Liver (tissue), 9 donors: ENCODE measurements around the gene IRF9. TPM values are rescaled to one million over a fixed set of nuclear protein-coding genes. Genes with fewer than 3 reads are reported as not detected.

Experiments
- DNase-seq: peaks from one replicate; pipeline ENCODE4 v3.0.0-alpha.2; 2017; ENCODE audit warnings: low spot score
- H3K27ac ChIP-seq, 2 donors: one replicate each; pipeline ENCODE4 v1.7.0; 2013; ENCODE audit warnings: inconsistent platforms in 2 of 2, low read length in 2 of 2, control low read depth in 1 of 2, low read depth in 1 of 2, mild to moderate bottlenecking in 1 of 2
- H3K27me3 ChIP-seq, 4 donors: one replicate each; pipeline versions ENCODE4 v1.6.1 to v1.7.0; 2013; ENCODE audit warnings: low read length in 3 of 4, inconsistent platforms in 1 of 4, mild to moderate bottlenecking in 1 of 4, moderate library complexity in 1 of 4; ENCODE audit not compliant: control insufficient read depth in 4 of 4, insufficient read depth in 4 of 4
- H3K36me3 ChIP-seq, 4 donors: one replicate each; pipeline versions ENCODE4 v1.6.1 to v1.7.0; 2013; ENCODE audit warnings: low read length in 3 of 4, mild to moderate bottlenecking in 3 of 4, low read depth in 1 of 4, moderate library complexity in 1 of 4; ENCODE audit not compliant: control insufficient read depth in 4 of 4, insufficient read depth in 3 of 4
- H3K4me1 ChIP-seq, 4 donors: one replicate each; pipeline versions ENCODE4 v1.6.1 to v1.7.0; 2013; ENCODE audit warnings: low read length in 3 of 4, mild to moderate bottlenecking in 3 of 4, moderate library complexity in 1 of 4; ENCODE audit not compliant: control insufficient read depth in 4 of 4, insufficient read depth in 4 of 4
- H3K4me3 ChIP-seq, 3 donors: one replicate each; pipeline versions ENCODE4 v1.6.1 to v1.7.0; 2013; ENCODE audit warnings: low read length in 3 of 3, control low read depth in 1 of 3, low read depth in 1 of 3, mild to moderate bottlenecking in 1 of 3
- H3K9ac ChIP-seq, 2 donors: one replicate each; pipeline ENCODE4 v1.7.0; 2013; ENCODE audit warnings: low read length in 2 of 2, mild to moderate bottlenecking in 2 of 2, moderate library complexity in 2 of 2, control low read depth in 1 of 2, low read depth in 1 of 2
- H3K9me3 ChIP-seq, 4 donors: one replicate each; pipeline versions ENCODE4 v1.6.1 to v1.7.0; 2013; ENCODE audit warnings: low read length in 3 of 4; ENCODE audit not compliant: control insufficient read depth in 4 of 4
- EGR1 ChIP-seq, 2 donors: IDR thresholded peaks; 2 replicates each; pipeline ENCODE4 v1.6.1; 2016 to 2018; ENCODE audit warnings: antibody characterized with exemption in 2 of 2, low read depth in 2 of 2
- FOXA1 ChIP-seq: IDR thresholded peaks from 2 replicates; pipeline ENCODE4 v1.6.1; 2016; ENCODE audit warnings: antibody characterized with exemption
- FOXA2 ChIP-seq: IDR thresholded peaks from 2 replicates; pipeline ENCODE4 v1.6.1; 2016; ENCODE audit warnings: antibody characterized with exemption
- GABPA ChIP-seq, 2 donors: IDR thresholded peaks in 1 of 2; conservative IDR thresholded peaks in 1 of 2; 2 replicates each; pipeline ENCODE4 v1.6.1; 2016; ENCODE audit warnings: antibody characterized with exemption in 2 of 2, mild to moderate bottlenecking in 1 of 2, moderate library complexity in 1 of 2
- HNF4A ChIP-seq, 2 donors: conservative IDR thresholded peaks; 2 replicates each; pipeline ENCODE4 v1.6.1; 2016; ENCODE audit warnings: antibody characterized with exemption in 2 of 2, mild to moderate bottlenecking in 2 of 2
- HNF4G ChIP-seq: IDR thresholded peaks from 2 replicates; pipeline ENCODE4 v1.6.1; 2016; ENCODE audit warnings: antibody characterized with exemption
- JUND ChIP-seq, 2 donors: IDR thresholded peaks; 2 replicates each; pipeline ENCODE4 v1.6.1; 2016; ENCODE audit warnings: antibody characterized with exemption in 2 of 2
- NR2F2 ChIP-seq: IDR thresholded peaks from 2 replicates; pipeline ENCODE4 v1.6.1; 2016; ENCODE audit warnings: antibody characterized with exemption
- RAD21 ChIP-seq, 2 donors: IDR thresholded peaks; 2 replicates each; pipeline ENCODE4 v1.6.1; 2016; ENCODE audit warnings: antibody characterized with exemption in 2 of 2, mild to moderate bottlenecking in 2 of 2
- RXRA ChIP-seq, 2 donors: IDR thresholded peaks; 2 replicates each; pipeline ENCODE4 v1.6.1; 2017 to 2018; ENCODE audit warnings: antibody characterized with exemption in 2 of 2, mild to moderate bottlenecking in 1 of 2
- SP1 ChIP-seq: IDR thresholded peaks from 2 replicates; pipeline ENCODE4 v1.6.1; 2018; ENCODE audit warnings: antibody characterized with exemption, mild to moderate bottlenecking
- TAF1 ChIP-seq: conservative IDR thresholded peaks from 2 replicates; pipeline ENCODE4 v1.6.1; 2016; ENCODE audit warnings: antibody characterized with exemption, mild to moderate bottlenecking
- YY1 ChIP-seq: IDR thresholded peaks from 2 replicates; pipeline ENCODE4 v1.6.1; 2016; ENCODE audit warnings: antibody characterized with exemption, mild to moderate bottlenecking
- WGBS: extraction: QIAGEN DNeasy Blood & Tissue Kit; methylation state at CpG from one replicate; pipeline ENCODE4 v1.1.7; 2013; 5-methylcytosine and 5-hydroxymethylcytosine counted together
- polyA plus RNA-seq, 2 donors: library from polyadenylated mRNA; stranded (reverse) in 1 of 2; unstranded in 1 of 2; fragments of 200-250 nt in 1 of 2; fragments of >200 nt in 1 of 2; fragmentation: Nextera tagmentation in 1 of 2; extraction: Ambion mirVana in 1 of 2; gene quantifications; one replicate each; pipeline versions ENCODE4 v1.2.1 to v1.2.3, GENCODE V29; 2013 to 2015
- total RNA-seq, 2 donors: library from RNA; depleted of rRNA; stranded (reverse); fragments of >200 nt; gene quantifications; one replicate each; pipeline ENCODE4 v1.2.3, GENCODE V29; 2014
- TF ChIP-seq, protein P1 (sequence below): IDR thresholded peaks from 2 replicates; pipeline ENCODE4 v1.6.1; 2016; ENCODE audit warnings: antibody characterized with exemption
- TF ChIP-seq, protein P2 (sequence below): IDR thresholded peaks from 2 replicates; pipeline ENCODE4 v1.6.1; 2016; ENCODE audit warnings: antibody characterized with exemption
- TF ChIP-seq, protein P3 (sequence below): fragments of 150-350 bp; IDR thresholded peaks from 2 replicates; pipeline ENCODE4 v1.5.1; 2017; ENCODE audit warnings: improper control_type of control experiment, low read depth, low read length; ENCODE audit not compliant: missing input control
- TF ChIP-seq, protein P4 (sequence below): IDR thresholded peaks from 2 replicates; pipeline ENCODE4 v1.6.1; 2016; ENCODE audit warnings: antibody characterized with exemption
- TF ChIP-seq, protein P5 (sequence below): IDR thresholded peaks from 2 replicates; pipeline ENCODE4 v1.6.1; 2016; ENCODE audit warnings: antibody characterized with exemption, mild to moderate bottlenecking
- donor health status: healthy.
- donor health status: healthy.
- donor health status: healthy.
- donor health status: healthy.
- donor health status: healthy.

IRF9 gene
- total and polyA plus RNA-seq, 4 donors: 37.9 to 60.9 (median 51.0) TPM

DNA sequence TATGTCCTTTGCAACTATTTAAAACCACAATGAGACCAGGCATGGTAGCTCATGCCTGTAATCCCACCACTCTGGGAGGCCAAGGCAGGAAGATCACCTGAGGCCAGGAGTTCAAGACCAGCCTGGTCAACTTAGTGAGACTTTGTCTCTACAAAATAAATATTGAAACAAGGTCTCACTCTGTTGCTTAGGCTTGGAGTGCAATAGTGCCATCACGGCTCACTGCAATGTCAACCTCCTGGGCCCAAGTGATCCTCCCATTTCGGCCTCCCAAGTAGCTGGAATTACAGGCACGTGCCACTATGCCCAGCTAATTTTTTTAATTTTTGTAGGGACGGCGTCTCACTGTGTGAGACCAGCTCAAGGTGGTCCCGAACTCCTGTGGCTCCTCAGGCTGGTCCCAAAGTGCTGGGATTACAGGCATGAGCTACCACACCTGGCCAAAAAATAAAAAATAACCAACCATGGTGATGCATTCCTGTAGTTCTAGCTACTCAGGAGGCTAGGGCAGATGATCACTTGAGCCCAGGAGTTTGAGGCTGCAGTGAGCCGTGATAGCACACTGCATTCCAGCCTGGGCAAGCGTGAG lies 31.6 kb upstream of the IRF9 start:
- H3K27me3 ChIP-seq: no peaks in the 10 kb centered on the region
- peaks cover 7 to 30% (median 23%) of the 10 kb centered on the region in 4 donors for H3K4me1 ChIP-seq
- no peak overlapping the region for H3K4me3 ChIP-seq
- peak overlapping the region in 1 of 2 donors; percentile 28 for H3K27ac ChIP-seq
- TF ChIP-seq RXRA (IDR thresholded peaks at IDR 0.05): no peak
- TF ChIP-seq, protein P1, sequence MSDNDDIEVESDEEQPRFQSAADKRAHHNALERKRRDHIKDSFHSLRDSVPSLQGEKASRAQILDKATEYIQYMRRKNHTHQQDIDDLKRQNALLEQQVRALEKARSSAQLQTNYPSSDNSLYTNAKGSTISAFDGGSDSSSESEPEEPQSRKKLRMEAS: no peak
- no peak for TF ChIP-seq JUND (IDR thresholded peaks at IDR 0.05)
- no peak for TF ChIP-seq HNF4A (conservative IDR thresholded peaks at IDR 0.05)
- no peak for TF ChIP-seq HNF4G
- TF ChIP-seq, protein P2, sequence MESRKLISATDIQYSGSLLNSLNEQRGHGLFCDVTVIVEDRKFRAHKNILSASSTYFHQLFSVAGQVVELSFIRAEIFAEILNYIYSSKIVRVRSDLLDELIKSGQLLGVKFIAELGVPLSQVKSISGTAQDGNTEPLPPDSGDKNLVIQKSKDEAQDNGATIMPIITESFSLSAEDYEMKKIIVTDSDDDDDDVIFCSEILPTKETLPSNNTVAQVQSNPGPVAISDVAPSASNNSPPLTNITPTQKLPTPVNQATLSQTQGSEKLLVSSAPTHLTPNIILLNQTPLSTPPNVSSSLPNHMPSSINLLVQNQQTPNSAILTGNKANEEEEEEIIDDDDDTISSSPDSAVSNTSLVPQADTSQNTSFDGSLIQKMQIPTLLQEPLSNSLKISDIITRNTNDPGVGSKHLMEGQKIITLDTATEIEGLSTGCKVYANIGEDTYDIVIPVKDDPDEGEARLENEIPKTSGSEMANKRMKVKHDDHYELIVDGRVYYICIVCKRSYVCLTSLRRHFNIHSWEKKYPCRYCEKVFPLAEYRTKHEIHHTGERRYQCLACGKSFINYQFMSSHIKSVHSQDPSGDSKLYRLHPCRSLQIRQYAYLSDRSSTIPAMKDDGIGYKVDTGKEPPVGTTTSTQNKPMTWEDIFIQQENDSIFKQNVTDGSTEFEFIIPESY: no peak
- TF ChIP-seq, protein P3, sequence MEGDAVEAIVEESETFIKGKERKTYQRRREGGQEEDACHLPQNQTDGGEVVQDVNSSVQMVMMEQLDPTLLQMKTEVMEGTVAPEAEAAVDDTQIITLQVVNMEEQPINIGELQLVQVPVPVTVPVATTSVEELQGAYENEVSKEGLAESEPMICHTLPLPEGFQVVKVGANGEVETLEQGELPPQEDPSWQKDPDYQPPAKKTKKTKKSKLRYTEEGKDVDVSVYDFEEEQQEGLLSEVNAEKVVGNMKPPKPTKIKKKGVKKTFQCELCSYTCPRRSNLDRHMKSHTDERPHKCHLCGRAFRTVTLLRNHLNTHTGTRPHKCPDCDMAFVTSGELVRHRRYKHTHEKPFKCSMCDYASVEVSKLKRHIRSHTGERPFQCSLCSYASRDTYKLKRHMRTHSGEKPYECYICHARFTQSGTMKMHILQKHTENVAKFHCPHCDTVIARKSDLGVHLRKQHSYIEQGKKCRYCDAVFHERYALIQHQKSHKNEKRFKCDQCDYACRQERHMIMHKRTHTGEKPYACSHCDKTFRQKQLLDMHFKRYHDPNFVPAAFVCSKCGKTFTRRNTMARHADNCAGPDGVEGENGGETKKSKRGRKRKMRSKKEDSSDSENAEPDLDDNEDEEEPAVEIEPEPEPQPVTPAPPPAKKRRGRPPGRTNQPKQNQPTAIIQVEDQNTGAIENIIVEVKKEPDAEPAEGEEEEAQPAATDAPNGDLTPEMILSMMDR: no peak
- no peak for TF ChIP-seq FOXA2
- no peak for TF ChIP-seq NR2F2
- TF ChIP-seq, protein P4, sequence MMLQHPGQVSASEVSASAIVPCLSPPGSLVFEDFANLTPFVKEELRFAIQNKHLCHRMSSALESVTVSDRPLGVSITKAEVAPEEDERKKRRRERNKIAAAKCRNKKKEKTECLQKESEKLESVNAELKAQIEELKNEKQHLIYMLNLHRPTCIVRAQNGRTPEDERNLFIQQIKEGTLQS: no peak
- TF ChIP-seq, protein P5, sequence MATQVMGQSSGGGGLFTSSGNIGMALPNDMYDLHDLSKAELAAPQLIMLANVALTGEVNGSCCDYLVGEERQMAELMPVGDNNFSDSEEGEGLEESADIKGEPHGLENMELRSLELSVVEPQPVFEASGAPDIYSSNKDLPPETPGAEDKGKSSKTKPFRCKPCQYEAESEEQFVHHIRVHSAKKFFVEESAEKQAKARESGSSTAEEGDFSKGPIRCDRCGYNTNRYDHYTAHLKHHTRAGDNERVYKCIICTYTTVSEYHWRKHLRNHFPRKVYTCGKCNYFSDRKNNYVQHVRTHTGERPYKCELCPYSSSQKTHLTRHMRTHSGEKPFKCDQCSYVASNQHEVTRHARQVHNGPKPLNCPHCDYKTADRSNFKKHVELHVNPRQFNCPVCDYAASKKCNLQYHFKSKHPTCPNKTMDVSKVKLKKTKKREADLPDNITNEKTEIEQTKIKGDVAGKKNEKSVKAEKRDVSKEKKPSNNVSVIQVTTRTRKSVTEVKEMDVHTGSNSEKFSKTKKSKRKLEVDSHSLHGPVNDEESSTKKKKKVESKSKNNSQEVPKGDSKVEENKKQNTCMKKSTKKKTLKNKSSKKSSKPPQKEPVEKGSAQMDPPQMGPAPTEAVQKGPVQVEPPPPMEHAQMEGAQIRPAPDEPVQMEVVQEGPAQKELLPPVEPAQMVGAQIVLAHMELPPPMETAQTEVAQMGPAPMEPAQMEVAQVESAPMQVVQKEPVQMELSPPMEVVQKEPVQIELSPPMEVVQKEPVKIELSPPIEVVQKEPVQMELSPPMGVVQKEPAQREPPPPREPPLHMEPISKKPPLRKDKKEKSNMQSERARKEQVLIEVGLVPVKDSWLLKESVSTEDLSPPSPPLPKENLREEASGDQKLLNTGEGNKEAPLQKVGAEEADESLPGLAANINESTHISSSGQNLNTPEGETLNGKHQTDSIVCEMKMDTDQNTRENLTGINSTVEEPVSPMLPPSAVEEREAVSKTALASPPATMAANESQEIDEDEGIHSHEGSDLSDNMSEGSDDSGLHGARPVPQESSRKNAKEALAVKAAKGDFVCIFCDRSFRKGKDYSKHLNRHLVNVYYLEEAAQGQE: no peak
- TF ChIP-seq YY1: no peak
- TF ChIP-seq GABPA (IDR thresholded peaks at IDR 0.05 in 1 of 2, conservative IDR thresholded peaks at IDR 0.05 in 1 of 2): no peak
- TF ChIP-seq EGR1 (IDR thresholded peaks at IDR 0.05; ENCODE audit: low read depth in 2 of 2): no peak
- no peak for TF ChIP-seq RAD21 (IDR thresholded peaks at IDR 0.05)
- TF ChIP-seq SP1: no peak
- no peak for TF ChIP-seq TAF1
- TF ChIP-seq FOXA1: no peak
- WGBS: 86% methylated on average over 8 of the region's 8 CpGs
- no peak overlapping the region for H3K9ac ChIP-seq
- H3K9me3 ChIP-seq: no peaks in the 10 kb centered on the region
- no peak for DNase-seq
- H3K36me3 ChIP-seq: peaks cover 0 to under 1% (median under 1%) of the 10 kb centered on the region in 4 donors
